G401 (cell line): Measurements from ENCODE around the gene CDC37. TPM values are rescaled to one million over a fixed set of nuclear protein-coding genes. Genes with fewer than 3 reads are reported as not detected.
"Not testable (repeated sequence)": the region's sequence is repeated elsewhere in the genome, so short reads cannot be mapped to it uniquely, and the experiment has no call there.

Source experiments
- DNase-seq: peaks from one replicate; pipeline ENCODE4 v3.0.0-alpha.2; 2015; ENCODE audit warnings: low spot score
- in situ Hi-C: cut with HindIII; loops from 2 replicates; pipeline ENCODE4 v1.10.0; 2016; ENCODE audit warnings: low sequenced_read_pairs, mixed read lengths
- total RNA-seq: library from RNA; depleted of rRNA; stranded (reverse); fragments of >200 nt; shearing (Covaris generic); gene quantifications from 2 replicates; pipeline ENCODE4 v1.2.3, GENCODE V29; 2014

The CDC37 gene
- total RNA-seq, 1 experiment from 2014 or later = 319 TPM

- in situ Hi-C loops, DNase-seq: not testable (repeated sequence)
Measured at GRCh38 chr19:10399340-10399739, 4.0 kb downstream of the CDC37 start.

GRCh38 chr19:10398819-10399218, 4.5 kb downstream of the CDC37 start:
- in situ Hi-C loops = no loop called here
- no peak for DNase-seq

GRCh38 chr19:10395917-10396316, 7.4 kb downstream of the CDC37 start:
- in situ Hi-C loops = no loop called here
- DNase-seq = no peak

- in situ Hi-C loops = no loop called here
Measured at GRCh38 chr19:10395436-10395835, 7.9 kb downstream of the CDC37 start.

GRCh38 chr19:10395003-10395402, 8.3 kb downstream of the CDC37 start:
- in situ Hi-C loops = no loop called here
- no peak for DNase-seq

More at GRCh38 chr19:10395436-10395835, 7.9 kb downstream of the CDC37 start:
- DNase-seq = no peak

GRCh38 chr19:10393137-10393536, 10.2 kb downstream of the CDC37 start:
- in situ Hi-C loops = no loop called here
- DNase-seq = no peak

GRCh38 chr19:10392120-10392519, 11.2 kb downstream of the CDC37 start:
- DNase-seq = no peak
- in situ Hi-C loops = no loop called here

- peak; percentile 71 for DNase-seq
- in situ Hi-C loops = no loop called here
Measured at GRCh38 chr19:10390652-10391286, 12.6 kb downstream of the CDC37 start.

GRCh38 chr19:10389863-10390262, 13.5 kb downstream of the CDC37 start:
- DNase-seq = no peak
- in situ Hi-C loops = no loop called here

- in situ Hi-C loops = no loop called here
- DNase-seq = peak; percentile 86
Measured at GRCh38 chr19:10388957-10389356, 14.4 kb downstream of the CDC37 start.

- in situ Hi-C loops = no loop called here
Measured at GRCh38 chr19:10384580-10384979, 18.8 kb downstream of the CDC37 start.

GRCh38 chr19:10383223-10383499, 20.2 kb downstream of the CDC37 start:
- DNase-seq, in situ Hi-C loops: not testable (repeated sequence)

More at GRCh38 chr19:10384580-10384979, 18.8 kb downstream of the CDC37 start:
- no peak for DNase-seq

- in situ Hi-C loops = no loop called here
- peak; percentile 98 for DNase-seq
Measured at GRCh38 chr19:10380313-10381102, 22.8 kb downstream of the CDC37 start, which contains the start of gene TYK2. Gene TYK2 (minus strand): TSS chr19:10380572. CDS start chr19:10378406, 2,166 bp downstream.

- in situ Hi-C loops = no loop called here
- DNase-seq = no peak
Measured at GRCh38 chr19:10379880-10380312, 23.4 kb downstream of the CDC37 start.

- no peak for DNase-seq
- in situ Hi-C loops = no loop called here
Measured at GRCh38 chr19:10378124-10378523, 25.2 kb downstream of the CDC37 start.

- DNase-seq, in situ Hi-C loops: not testable (repeated sequence)
Measured at GRCh38 chr19:10377140-10377640, 26.2 kb downstream of the CDC37 start.

GRCh38 chr19:10374931-10375330, 28.4 kb downstream of the CDC37 start:
- in situ Hi-C loops = no loop called here
- DNase-seq = no peak

GRCh38 chr19:10372690-10373089, 30.7 kb downstream of the CDC37 start:
- in situ Hi-C loops = no loop called here
- DNase-seq = no peak

- in situ Hi-C loops = no loop called here
- peak; percentile 19 for DNase-seq
Measured at GRCh38 chr19:10368101-10368803, 35.1 kb downstream of the CDC37 start.
